Mesodermal cell (in vitro differentiated cells): Measurements from ENCODE around the gene GATA3.

Experiments
- H3K27ac ChIP-seq: 2 replicates; pipeline ENCODE4 v1.7.0; 2013; ENCODE audit warnings: mild to moderate bottlenecking, low read depth, low read length, moderate library complexity; ENCODE audit not compliant: severe bottlenecking
- H3K36me3 ChIP-seq: 2 replicates; pipeline ENCODE4 v1.7.1; 2013; ENCODE audit warnings: mild to moderate bottlenecking, low read length, moderate library complexity; ENCODE audit not compliant: control insufficient read depth, insufficient read depth
- H3K4me1 ChIP-seq: one replicate; pipeline ENCODE4 v1.7.1; 2013; ENCODE audit warnings: mild to moderate bottlenecking, low read length; ENCODE audit not compliant: insufficient read depth, control insufficient read depth, poor library complexity, severe bottlenecking
- H3K4me3 ChIP-seq: 2 replicates; pipeline ENCODE4 v1.7.0; 2013; ENCODE audit warnings: low read length, control low read depth, mild to moderate bottlenecking; ENCODE audit not compliant: insufficient read depth, poor library complexity, severe bottlenecking; ENCODE audit errors: extremely low read depth
- H3K9me3 ChIP-seq: 2 replicates; pipeline ENCODE4 v1.7.1; 2013; ENCODE audit warnings: mild to moderate bottlenecking, low read length, moderate library complexity; ENCODE audit not compliant: control insufficient read depth
- WGBS, 2 experiments: methylation state at CpG; one replicate each; pipeline ENCODE4 v1.1.5; 2013; ENCODE audit warnings: missing lambda C conversion rate in 2 of 2; ENCODE audit not compliant: insufficient coverage in 2 of 2; 5-methylcytosine and 5-hydroxymethylcytosine counted together

Gene GATA3

DNA sequence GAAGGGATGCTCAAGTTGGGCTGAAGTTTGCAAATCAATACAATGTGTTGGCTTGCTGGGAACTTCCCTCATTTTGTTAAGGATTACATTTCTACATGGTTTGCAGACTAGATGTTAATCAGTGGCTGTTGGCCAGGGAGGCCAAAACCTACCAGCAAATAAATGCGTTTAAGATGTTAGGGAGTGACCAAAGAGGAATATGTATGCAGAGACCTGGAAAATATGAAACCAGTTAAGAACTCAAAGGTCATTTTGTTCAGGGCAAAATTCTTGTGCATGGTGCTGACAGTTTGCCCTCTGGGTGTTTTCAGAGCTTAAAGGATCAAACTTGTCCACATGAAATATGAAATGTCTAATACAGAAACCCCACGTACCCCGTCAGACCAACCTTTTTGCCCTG is 30.3 kb downstream of the GATA3 start:
- no peaks in the 10 kb centered on the region for H3K9me3 ChIP-seq
- H3K4me3 ChIP-seq = no peak overlapping the region
- H3K4me1 ChIP-seq = peaks cover under 1% of the 10 kb centered on the region
- WGBS, 2 experiments = 95 to 96% methylated on average over 3 of the region's 3 CpGs
- H3K36me3 ChIP-seq = no peaks in the 10 kb centered on the region
- no peak overlapping the region for H3K27ac ChIP-seq

DNA sequence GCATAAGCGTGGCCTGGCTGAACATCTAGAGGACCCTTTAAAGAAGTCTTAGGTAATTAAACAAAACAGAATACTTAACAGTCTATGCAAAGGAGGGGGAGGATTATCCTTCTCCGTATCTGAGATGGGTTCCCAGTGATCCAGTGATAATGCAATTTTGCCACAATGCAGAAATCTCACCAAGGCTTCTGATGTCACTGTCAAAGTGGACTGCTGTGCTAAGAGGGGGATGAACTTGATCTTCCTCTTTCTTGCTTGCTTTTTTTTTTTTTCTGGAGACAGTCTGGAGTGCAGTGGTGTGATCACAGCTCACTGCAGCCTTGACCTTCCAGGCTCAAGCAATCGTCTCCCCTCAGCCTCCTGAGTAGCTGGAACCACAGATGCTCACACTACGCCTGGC is 30.8 kb downstream of the GATA3 start:
- Histone ChIP-seq H3K27ac (no peak overlapping the region), H3K36me3 (no peaks in the 10 kb centered on the region), H3K4me3 (no peak overlapping the region), H3K9me3 (no peaks in the 10 kb centered on the region), H3K4me1 (no peaks in the 10 kb centered on the region)
- 90 to 94% methylated on average over 3 of the region's 4 CpGs for WGBS, 2 experiments

DNA sequence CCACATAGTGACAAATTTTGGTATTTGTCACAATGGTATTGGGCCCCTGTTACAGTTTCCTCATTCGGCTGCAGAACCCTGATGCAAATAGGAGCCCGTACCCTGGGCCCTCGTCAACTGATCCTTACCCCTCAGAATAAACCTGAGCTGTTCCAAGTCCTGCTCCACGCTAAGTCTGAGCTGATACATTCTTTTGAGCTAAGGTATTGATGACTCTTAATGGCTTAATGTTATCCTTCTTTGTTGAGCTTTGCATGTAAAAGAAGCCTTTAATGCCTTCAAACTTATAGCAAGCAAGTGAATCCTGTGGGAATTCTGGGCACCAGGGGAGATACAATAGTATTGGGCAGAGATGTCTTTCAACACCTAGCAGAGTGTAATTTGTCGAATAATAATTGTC is 31.8 kb downstream of the GATA3 start:
- H3K27ac ChIP-seq = no peak overlapping the region

DNA sequence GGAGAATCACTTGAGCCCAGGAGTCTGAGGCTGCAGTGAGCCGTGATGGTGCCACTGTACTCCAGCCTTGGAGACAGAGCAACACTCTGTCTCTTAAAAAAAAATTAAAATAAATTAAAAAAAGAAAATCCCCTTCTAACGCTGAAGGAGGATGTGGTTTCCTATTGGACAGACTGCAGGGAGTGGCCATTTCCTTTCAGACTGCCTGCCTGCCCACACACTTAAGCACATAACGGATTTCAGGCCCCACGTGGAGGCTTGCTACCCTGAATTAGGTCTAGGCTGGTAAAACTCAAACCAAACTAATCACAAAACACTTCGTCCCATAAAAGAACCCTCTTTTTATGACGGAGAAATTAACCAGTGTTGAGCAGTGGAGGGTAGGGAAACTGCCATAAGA is 34.0 kb downstream of the GATA3 start:
- Histone ChIP-seq H3K36me3 (no peaks in the 10 kb centered on the region), H3K9me3 (no peaks in the 10 kb centered on the region), H3K4me1 (no peaks in the 10 kb centered on the region), H3K4me3 (no peak overlapping the region), H3K27ac (no peak overlapping the region)
- 100% methylated on average over 3 of the region's 6 CpGs; no CpG with 5 or more reads in 1 of the 2 experiments for WGBS, 2 experiments

More for the DNA sequence above, 31.8 kb downstream of the GATA3 start:
- no peak overlapping the region for H3K4me3 ChIP-seq
- H3K4me1 ChIP-seq = no peaks in the 10 kb centered on the region
- H3K9me3 ChIP-seq = no peaks in the 10 kb centered on the region
- WGBS, 2 experiments = 76 to 88% methylated on average over 1 to 3 of the region's 5 CpGs
- H3K36me3 ChIP-seq = no peaks in the 10 kb centered on the region

DNA sequence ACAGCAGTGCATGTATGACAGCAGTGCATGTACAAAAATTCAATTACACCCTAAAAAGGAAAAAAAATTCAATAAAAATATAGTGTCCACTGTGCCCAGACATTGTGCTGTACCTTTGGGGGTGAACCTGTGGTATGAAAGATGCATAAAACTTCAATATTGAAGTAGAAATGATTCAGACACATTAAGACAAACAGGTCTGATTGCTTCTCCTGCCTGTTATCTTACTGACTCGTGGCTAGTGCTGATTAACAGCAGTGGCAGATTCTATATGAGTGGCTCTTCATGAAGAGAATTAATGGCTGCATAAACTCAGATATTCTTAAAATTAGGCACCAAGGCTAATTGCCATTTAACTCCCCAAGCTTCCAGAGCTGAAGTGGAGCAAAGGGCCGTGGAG is 37.9 kb downstream of the GATA3 start:
- H3K4me3 ChIP-seq = no peak overlapping the region
- WGBS, 2 experiments = 83 to 88% methylated on average over 1 of the region's 2 CpGs

DNA sequence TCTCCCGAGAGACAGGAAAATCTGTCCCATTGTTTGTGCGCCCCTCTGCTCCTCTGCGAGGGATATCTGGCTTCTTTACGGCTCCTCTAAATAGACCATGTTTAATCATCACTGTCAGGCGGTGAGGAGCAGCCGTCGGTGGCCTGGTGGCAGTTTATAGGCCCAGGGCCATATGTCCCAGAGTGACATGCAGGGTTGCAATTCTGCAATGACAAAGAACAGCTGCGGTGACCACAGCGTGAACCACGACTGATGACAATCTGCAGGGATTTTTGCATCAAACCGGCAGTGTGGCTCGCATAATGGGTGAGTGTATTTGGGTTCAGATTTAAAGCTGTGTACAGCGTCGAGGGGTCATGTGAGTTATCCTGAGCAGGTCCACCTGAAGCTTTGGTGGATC is 41.5 kb downstream of the GATA3 start:
- Histone ChIP-seq H3K4me1 (no peaks in the 10 kb centered on the region), H3K9me3 (no peaks in the 10 kb centered on the region), H3K36me3 (no peaks in the 10 kb centered on the region), H3K27ac (no peak overlapping the region), H3K4me3 (no peak overlapping the region)
- WGBS, 2 experiments = 86 to 87% methylated on average over 12 of the region's 14 CpGs

More for the DNA sequence above, 37.9 kb downstream of the GATA3 start:
- no peak overlapping the region for H3K27ac ChIP-seq
- H3K36me3 ChIP-seq = no peaks in the 10 kb centered on the region
- no peaks in the 10 kb centered on the region for H3K4me1 ChIP-seq
- H3K9me3 ChIP-seq = no peaks in the 10 kb centered on the region

DNA sequence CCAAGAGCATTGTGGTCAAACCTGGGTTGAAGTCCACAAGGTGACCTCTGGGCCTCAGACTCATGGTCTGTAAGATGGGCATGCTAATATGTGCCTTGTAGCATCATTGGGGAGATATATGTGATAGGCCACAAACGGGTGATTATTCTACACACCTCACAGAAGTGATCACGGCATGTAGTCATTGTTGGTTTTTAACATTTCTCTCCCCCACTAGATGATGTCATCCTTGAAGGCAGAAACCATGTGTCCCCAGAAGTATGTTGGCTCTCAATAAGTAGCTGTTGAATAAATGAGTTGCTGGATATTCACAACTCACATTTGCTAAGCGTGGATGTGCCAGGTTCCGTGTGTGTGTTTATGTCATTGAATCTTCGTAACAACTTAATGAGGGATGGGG is 42.4 kb downstream of the GATA3 start:
- no peak overlapping the region for H3K4me3 ChIP-seq
- no peaks in the 10 kb centered on the region for H3K36me3 ChIP-seq
- no peaks in the 10 kb centered on the region for H3K4me1 ChIP-seq
- WGBS, 2 experiments = no CpG with 5 or more reads among the region's 5 CpGs
- H3K9me3 ChIP-seq = no peaks in the 10 kb centered on the region
- no peak overlapping the region for H3K27ac ChIP-seq

DNA sequence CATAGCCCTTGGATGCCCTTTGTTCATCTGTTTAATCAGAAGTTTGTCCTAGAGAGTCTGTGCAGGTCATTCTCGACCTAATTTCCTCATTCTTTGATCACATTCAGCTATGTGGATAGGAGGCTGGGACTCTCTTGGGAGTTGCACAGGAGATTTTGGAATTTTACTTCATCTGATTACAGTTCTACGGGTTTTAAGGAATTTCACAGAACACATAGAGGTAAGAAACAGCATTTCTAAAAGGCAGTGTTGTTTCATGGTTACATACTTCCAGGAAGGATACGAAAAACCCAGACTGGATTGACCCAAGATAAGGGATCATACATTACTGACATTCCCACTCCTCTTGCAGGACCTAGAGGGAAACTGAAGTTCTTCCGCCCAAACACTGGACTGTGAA is 45.9 kb downstream of the GATA3 start:
- H3K4me3 ChIP-seq = no peak overlapping the region
- no peak overlapping the region for H3K27ac ChIP-seq
- WGBS, 2 experiments = 100% methylated on average over 1 of the region's 4 CpGs; no CpG with 5 or more reads in 1 of the 2 experiments
- no peaks in the 10 kb centered on the region for H3K36me3 ChIP-seq
- H3K9me3 ChIP-seq = no peaks in the 10 kb centered on the region
- H3K4me1 ChIP-seq = peaks cover 4% of the 10 kb centered on the region

DNA sequence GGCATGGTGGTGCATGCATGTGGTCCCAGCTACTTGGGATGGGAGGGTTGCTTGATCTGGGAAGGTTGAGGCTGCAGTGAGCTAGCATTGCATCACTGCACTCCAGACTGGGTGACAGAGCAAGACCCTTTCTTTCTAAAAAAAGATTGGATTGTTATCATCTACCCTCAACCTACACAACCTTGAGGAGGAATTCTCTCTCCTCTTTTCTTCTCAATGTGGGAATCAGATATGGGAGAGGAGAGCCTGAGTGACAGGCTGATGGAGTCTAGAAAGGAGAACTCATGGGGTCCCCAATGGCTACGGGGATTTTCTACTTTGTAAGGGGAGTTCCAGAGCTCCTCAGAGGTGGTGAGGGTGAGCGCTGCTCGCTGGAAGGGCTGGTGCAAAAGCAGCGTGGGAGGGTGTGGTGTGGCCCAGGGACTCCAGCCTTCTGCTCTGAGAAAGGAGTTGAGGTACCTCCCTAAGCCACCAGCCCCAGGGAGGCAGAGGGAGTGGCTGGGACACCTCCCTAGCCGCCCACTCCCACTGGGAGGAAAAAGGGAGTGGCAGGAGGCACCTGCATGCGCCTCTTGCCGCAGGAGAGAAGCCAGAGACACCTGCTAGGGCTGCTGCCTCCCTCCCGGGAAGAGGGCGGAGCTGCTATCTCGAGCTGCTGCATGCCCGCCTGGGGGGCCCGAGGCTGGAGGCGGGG is 48.4 kb downstream of the GATA3 start:
- 16 to 24% methylated on average over 6 to 10 of the region's 13 CpGs for WGBS, 2 experiments
- no peaks in the 10 kb centered on the region for H3K9me3 ChIP-seq
- H3K36me3 ChIP-seq = no peaks in the 10 kb centered on the region
- H3K4me3 ChIP-seq = no peak overlapping the region
- no peak overlapping the region for H3K27ac ChIP-seq
- H3K4me1 ChIP-seq = peaks cover 4% of the 10 kb centered on the region

DNA sequence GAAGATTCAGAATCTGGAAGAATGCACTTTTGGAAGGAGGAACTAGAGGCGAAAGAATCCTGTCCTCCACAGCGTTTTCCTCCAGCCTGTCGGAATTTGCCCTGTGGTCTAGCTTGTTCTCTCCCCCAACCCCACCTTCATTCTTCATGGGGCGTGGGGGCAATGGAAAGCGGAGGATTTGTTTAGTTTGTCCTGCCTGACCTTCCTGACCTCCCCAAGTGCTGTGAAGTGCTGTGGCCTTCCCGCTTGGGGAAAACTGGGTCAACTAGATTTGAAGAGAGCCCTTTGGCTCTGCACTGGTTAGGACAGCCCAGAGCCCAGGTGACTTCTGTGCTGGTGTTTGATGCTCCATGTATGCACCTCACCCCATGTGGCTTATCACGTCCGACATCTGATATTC is 49.1 kb downstream of the GATA3 start:
- no peak overlapping the region for H3K27ac ChIP-seq
- 71 to 72% methylated on average over 1 to 4 of the region's 8 CpGs for WGBS, 2 experiments
- no peaks in the 10 kb centered on the region for H3K9me3 ChIP-seq
- H3K4me3 ChIP-seq = no peak overlapping the region
- H3K4me1 ChIP-seq = peaks cover 4% of the 10 kb centered on the region
- no peaks in the 10 kb centered on the region for H3K36me3 ChIP-seq

DNA sequence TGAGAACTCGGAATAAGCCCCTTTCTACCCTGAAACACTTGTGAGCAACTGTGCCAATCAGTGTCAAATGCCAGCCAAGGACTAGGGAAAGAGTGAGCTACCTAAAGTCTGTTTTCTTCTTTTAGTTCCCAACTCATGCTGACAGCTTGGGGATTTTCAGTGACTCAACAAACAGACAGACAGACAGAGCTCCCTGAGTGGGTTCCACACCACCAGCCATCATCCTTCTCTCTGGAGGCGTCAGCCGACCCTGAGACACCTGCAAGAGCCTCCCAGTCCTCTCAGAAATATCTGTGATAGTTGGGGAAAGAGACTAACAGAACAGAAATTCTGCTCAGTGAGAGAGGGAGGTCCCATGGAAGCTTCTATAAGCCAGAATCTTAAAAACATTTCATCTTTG is 49.5 kb downstream of the GATA3 start:
- 82 to 100% methylated on average over 1 of the region's 3 CpGs for WGBS, 2 experiments
- Histone ChIP-seq H3K9me3 (no peaks in the 10 kb centered on the region), H3K27ac (no peak overlapping the region), H3K4me3 (no peak overlapping the region), H3K36me3 (no peaks in the 10 kb centered on the region), H3K4me1 (peaks cover 4% of the 10 kb centered on the region)
